HepG2 (cell line): ENCODE measurements around the gene PTH1R. TPM values are rescaled to one million over a fixed set of nuclear protein-coding genes. Genes with fewer than 3 reads are reported as not detected.

Experiments used
- DBP ChIP-seq: sonication (generic); formaldehyde crosslinking; IDR thresholded peaks from 2 replicates; pipeline ENCODE4 v1.4.0; 2020; ENCODE audit warnings: missing genetic modification reagents; ENCODE audit errors: not compliant biosample characterization
- FOXP4 ChIP-seq: sonication (generic); formaldehyde crosslinking; IDR thresholded peaks from 2 replicates; pipeline ENCODE4 v1.4.0; 2020; ENCODE audit warnings: missing genetic modification reagents
- GATA4 ChIP-seq: sonication (generic); IDR thresholded peaks from 2 replicates; pipeline ENCODE4 v1.6.1; 2016; ENCODE audit warnings: antibody characterized with exemption, low read depth, borderline replicate concordance
- GLMP ChIP-seq: sonication (generic); formaldehyde crosslinking; IDR thresholded peaks from 2 replicates; pipeline ENCODE4 v1.9.0; 2021; ENCODE audit warnings: missing genetic modification reagents, mild to moderate bottlenecking, borderline replicate concordance
- HCFC1 ChIP-seq: fragments of 150-350 bp; IDR thresholded peaks from 2 replicates; pipeline ENCODE4 v1.6.1; 2014; ENCODE audit warnings: low read depth, low read length
- HIC2 ChIP-seq: sonication (generic); formaldehyde crosslinking; IDR thresholded peaks from 2 replicates; pipeline ENCODE4 v1.9.0; 2022; ENCODE audit warnings: low read depth, missing genetic modification reagents
- IRF2 ChIP-seq: IDR thresholded peaks from 2 replicates; pipeline ENCODE4 v1.6.1; 2018; ENCODE audit warnings: missing genetic modification reagents, missing compliant biosample characterization
- PPARG ChIP-seq: conservative IDR thresholded peaks from 2 replicates; pipeline ENCODE4 v1.6.1; 2016; ENCODE audit warnings: missing biosample characterization, missing genetic modification reagents
- RARA ChIP-seq: IDR thresholded peaks from 2 replicates; pipeline ENCODE4 v1.6.1; 2016; ENCODE audit warnings: missing genetic modification reagents, missing compliant biosample characterization
- RBFOX2 ChIP-seq: fragments of 200-400 bp; formaldehyde crosslinking; IDR thresholded peaks from 2 replicates; pipeline ENCODE4 v1.6.1; 2017; ENCODE audit warnings: low read depth, mild to moderate bottlenecking, low read length
- SMC3 ChIP-seq: IDR thresholded peaks from 2 replicates; pipeline ENCODE4 v1.6.1; 2011; ENCODE audit warnings: low read length, improper control_type of control experiment
- TFDP1 ChIP-seq: IDR thresholded peaks from 2 replicates; pipeline ENCODE4 v1.6.1; 2016; ENCODE audit warnings: missing compliant biosample characterization, missing genetic modification reagents, borderline replicate concordance
- ZBTB43 ChIP-seq: sonication (generic); formaldehyde crosslinking; conservative IDR thresholded peaks from 2 replicates; pipeline ENCODE4 v1.4.0; 2020; ENCODE audit warnings: missing genetic modification reagents
- ZEB1 ChIP-seq: IDR thresholded peaks from 2 replicates; pipeline ENCODE4 v1.6.1; 2012; ENCODE audit warnings: mild to moderate bottlenecking, low read depth, inconsistent platforms; ENCODE audit not compliant: insufficient replicate concordance
- ZNF263 ChIP-seq: sonication (generic); formaldehyde crosslinking; IDR thresholded peaks from 2 replicates; pipeline ENCODE4 v1.4.0; 2020; ENCODE audit warnings: missing genetic modification reagents
- ZNF264 ChIP-seq: sonication (generic); formaldehyde crosslinking; IDR thresholded peaks from 2 replicates; pipeline ENCODE4 v1.4.0; 2020; ENCODE audit warnings: missing genetic modification reagents
- ZNF441 ChIP-seq: sonication (generic); formaldehyde crosslinking; IDR thresholded peaks from 2 replicates; pipeline ENCODE4 v1.7.0; 2021; ENCODE audit warnings: missing genetic modification reagents, borderline replicate concordance
- ZNF691 ChIP-seq: sonication (generic); formaldehyde crosslinking; IDR thresholded peaks from 2 replicates; pipeline ENCODE4 v1.4.0; 2020; ENCODE audit warnings: missing genetic modification reagents, low read depth, mild to moderate bottlenecking, borderline replicate concordance
- ZNF761 ChIP-seq: sonication (generic); formaldehyde crosslinking; conservative IDR thresholded peaks from 2 replicates; pipeline ENCODE4 v1.4.0; 2020; ENCODE audit warnings: mild to moderate bottlenecking, missing genetic modification reagents
- polyA plus RNA-seq, 8 experiments: library from polyadenylated mRNA; depleted of rRNA in 3 of 8; stranded (reverse) in 7 of 8; unstranded in 1 of 8; fragments of >200 nt; fragmentation: Illumina TruSeq in 4 of 8; extraction: Trizol in 4 of 8; gene quantifications; 2 replicates each; pipeline versions ENCODE4 v1.2.1 to v1.2.3, GENCODE V29; 2011 to 2016; ENCODE audit warnings: low read depth in 4 of 8, missing spikeins in 1 of 8, mixed read lengths in 1 of 8; ENCODE audit not compliant: insufficient read depth in 1 of 8
- total RNA-seq, 5 experiments: library from RNA; depleted of rRNA; stranded (reverse); fragments of >200 nt; fragmentation: Illumina TruSeq; extraction: Trizol; gene quantifications; 2 replicates each; pipeline ENCODE4 v1.2.3, GENCODE V29; 2016; ENCODE audit warnings: low read depth in 1 of 5

The PTH1R gene
- total and polyA plus RNA-seq, 2 of the 13 experiments (the other 11 are each of a cell fraction or from before 2014, with no cell fraction given): not detected

- TF ChIP-seq ZNF263 (CRISPR knock-in tag) (peak; percentile 55), ZNF441 (CRISPR knock-in tag) (no peak), DBP (CRISPR knock-in tag) (no peak), ZEB1 (peak; percentile 75), FOXP4 (peak; percentile 24; the same call in 1 of the 2 replicates), ZBTB43 (CRISPR knock-in tag) (no peak), ZNF264 (CRISPR knock-in tag) (no peak), GLMP (CRISPR knock-in tag) (no peak), RBFOX2 (peak; percentile 33; the same call in 1 of the 2 replicates), HIC2 (peak; percentile 80), GATA4 (peak; percentile 70; the same call in 1 of the 2 replicates), SMC3 (no peak), PPARG (0 out of 2 replicates have a peak, but pooled peaks have one; percentile 45), ZNF761 (CRISPR knock-in tag) (no peak), RARA (CRISPR knock-in tag) (no peak), IRF2 (CRISPR knock-in tag) (no peak), HCFC1 (no peak), TFDP1 (CRISPR knock-in tag) (0 out of 2 replicates have a peak, but pooled peaks have one; percentile 5), ZNF691 (CRISPR knock-in tag) (no peak)
Observed at GRCh38 chr3:46943237-46944187, 66.0 kb downstream of the PTH1R start (continued).
